A549 (cell line): ENCODE results near the gene ADAMTS12. TPM values are rescaled to one million over a fixed set of nuclear protein-coding genes. Genes with fewer than 3 reads are reported as not detected.

Experiments used
- ATAC-seq, 2 experiments: fragments of 200-7000 bp in 1 of 2; fragments of >200 bp in 1 of 2; cut with Nextera tagmentation in 1 of 2; cut with Tn5 transposase in 1 of 2; 3 replicates each; pipeline versions ENCODE4 v1.8.0 to v1.9.1; 2018 to 2020; ENCODE audit warnings: mild to moderate bottlenecking in 1 of 2, moderate library complexity in 1 of 2
- CTCF ChIA-PET: fragments of 300-600 bp; sonication (Branson Sonifier 250); formaldehyde crosslinking; extraction: SDS; loops from one replicate; lab custom pipeline; 2021; ENCODE audit warnings: antibody characterized with exemption, inconsistent platforms; lab: Yijun Ruan, JAX
- POLR2A ChIA-PET: fragments of 350-600 bp; formaldehyde crosslinking; extraction: SDS; loops from one replicate; lab custom pipeline; 2021; ENCODE audit warnings: antibody characterized with exemption, inconsistent platforms; lab: Yijun Ruan, JAX
- DNase-seq, 2 experiments: peaks; one replicate each; pipeline versions ENCODE4 v3.0.0 to v3.0.0-alpha.2; 2011 to 2016; ENCODE audit warnings: low read depth in 1 of 2, low spot score in 1 of 2
- FAIRE-seq: peaks from 2 replicates; lab custom pipeline; 2011; peaks lifted over from hg19 to GRCh38; lab: Jason Lieb, UNC
- H3K27ac ChIP-seq, 2 experiments: fragments of >200 bp; sonication (Bioruptor Twin); formaldehyde crosslinking; 3 replicates each; pipeline ENCODE4 v1.5.1; 2016 to 2017
- H3K4me1 ChIP-seq: fragments of >200 bp; sonication (Bioruptor Twin); formaldehyde crosslinking; 3 replicates; pipeline ENCODE4 v1.6.1; 2016
- H3K4me2 ChIP-seq: fragments of >200 bp; sonication (Bioruptor Twin); formaldehyde crosslinking; 3 replicates; pipeline ENCODE4 v1.6.1; 2016
- H3K4me3 ChIP-seq: fragments of >200 bp; sonication (Bioruptor Twin); formaldehyde crosslinking; 3 replicates; pipeline ENCODE4 v1.5.1; 2016
- H3K9me3 ChIP-seq: fragments of >200 bp; sonication (Bioruptor Twin); formaldehyde crosslinking; 3 replicates; pipeline ENCODE4 v1.6.1; 2016
- ATOH8 ChIP-seq: fragments of 250-450 bp; sonication (Bioruptor Pico); IDR thresholded peaks from 2 replicates; pipeline ENCODE4 v1.5.0; 2020; ENCODE audit warnings: low read depth, mild to moderate bottlenecking, moderate library complexity
- BHLHE40 ChIP-seq: IDR thresholded peaks from 2 replicates; pipeline ENCODE4 v1.6.1; 2012; ENCODE audit warnings: low read depth, low read length, inconsistent platforms
- CBX2 ChIP-seq: fragments of 200-600 bp; sonication (generic); IDR thresholded peaks from 2 replicates; pipeline ENCODE4 v1.6.1; 2016; ENCODE audit warnings: low read depth, mild to moderate bottlenecking, borderline replicate concordance
- CBX8 ChIP-seq: fragments of 200-600 bp; sonication (generic); IDR thresholded peaks from 2 replicates; pipeline ENCODE4 v1.6.1; 2016
- CEBPB ChIP-seq, 2 experiments: fragments of >200 bp in 1 of 2; sonication (Bioruptor Twin) in 1 of 2; formaldehyde crosslinking in 1 of 2; IDR thresholded peaks; 2 replicates each; pipeline ENCODE4 v1.6.1; 2012 to 2016
- CHD2 ChIP-seq: fragments of 150-350 bp; IDR thresholded peaks from 2 replicates; pipeline ENCODE4 v1.6.1; 2014; ENCODE audit warnings: low read length; ENCODE audit not compliant: partially characterized antibody
- EHF ChIP-seq: fragments of 250-450 bp; sonication (Bioruptor Pico); IDR thresholded peaks from 2 replicates; pipeline ENCODE4 v1.5.0; 2020; ENCODE audit warnings: mild to moderate bottlenecking
- ESRRA ChIP-seq: fragments of 150-350 bp; IDR thresholded peaks from 2 replicates; pipeline ENCODE4 v1.6.1; 2014; ENCODE audit warnings: mild to moderate bottlenecking, low read length, borderline replicate concordance
- FOSL2 ChIP-seq, 2 experiments: fragments of 450-650 bp in 1 of 2; fragments of >200 bp in 1 of 2; sonication (Bioruptor Twin) in 1 of 2; formaldehyde crosslinking; IDR thresholded peaks; 2 replicates each; pipeline versions ENCODE4 v1.5.0 to v1.6.1; 2016 to 2020; ENCODE audit warnings: mild to moderate bottlenecking in 1 of 2, moderate library complexity in 1 of 2
- FOXS1 ChIP-seq: fragments of 250-450 bp; sonication (Bioruptor Pico); IDR thresholded peaks from 2 replicates; pipeline ENCODE4 v1.5.0; 2020; ENCODE audit warnings: mild to moderate bottlenecking, moderate library complexity
- HDAC2 ChIP-seq: fragments of 200-600 bp; sonication (generic); IDR thresholded peaks from 2 replicates; pipeline ENCODE4 v1.6.1; 2016
- JUN ChIP-seq, 2 experiments: fragments of >200 bp; sonication (Bioruptor Twin); formaldehyde crosslinking; IDR thresholded peaks; 2 replicates in 1 of 2; 3 replicates in 1 of 2; pipeline ENCODE4 v1.6.1; 2016 to 2017
- KDM1A ChIP-seq: fragments of 200-600 bp; sonication (generic); IDR thresholded peaks from 2 replicates; pipeline ENCODE4 v1.6.1; 2016; ENCODE audit warnings: low read depth, mild to moderate bottlenecking
- MAFK ChIP-seq: fragments of 450-650 bp; IDR thresholded peaks from 2 replicates; pipeline ENCODE4 v1.6.1; 2014; ENCODE audit not compliant: partially characterized antibody
- MAZ ChIP-seq: fragments of 150-350 bp; IDR thresholded peaks from 2 replicates; pipeline ENCODE4 v1.6.1; 2014; ENCODE audit warnings: antibody characterized with exemption, low read depth, low read length, borderline replicate concordance
- MYC ChIP-seq: IDR thresholded peaks from 2 replicates; pipeline ENCODE4 v1.6.1; 2012; ENCODE audit warnings: mild to moderate bottlenecking, inconsistent platforms, low read length, improper control_type of control experiment, borderline replicate concordance
- NFE2L2 ChIP-seq: fragments of 150-350 bp; conservative IDR thresholded peaks from 2 replicates; pipeline ENCODE4 v1.6.1; 2014; ENCODE audit warnings: low read length
- NR3C1 ChIP-seq: fragments of >200 bp; sonication (Bioruptor Twin); formaldehyde crosslinking; IDR thresholded peaks from 3 replicates; pipeline ENCODE4 v1.6.1; 2017
- RAD21 ChIP-seq, 2 experiments: fragments of >200 bp in 1 of 2; sonication (Bioruptor Twin) in 1 of 2; formaldehyde crosslinking in 1 of 2; IDR thresholded peaks in 1 of 2; conservative IDR thresholded peaks in 1 of 2; 2 replicates in 1 of 2; 3 replicates in 1 of 2; pipeline ENCODE4 v1.6.1; 2012 to 2018; ENCODE audit warnings: inconsistent platforms in 1 of 2
- RARB ChIP-seq: fragments of 250-450 bp; sonication (Bioruptor Pico); IDR thresholded peaks from 2 replicates; pipeline ENCODE4 v1.8.0; 2021; ENCODE audit warnings: mild to moderate bottlenecking, moderate library complexity
- TFCP2L1 ChIP-seq: fragments of 250-450 bp; sonication (Bioruptor Pico); IDR thresholded peaks from 2 replicates; pipeline ENCODE4 v1.5.0; 2021; ENCODE audit warnings: mild to moderate bottlenecking
- ZC3H11A ChIP-seq: fragments of 450-650 bp; IDR thresholded peaks from 2 replicates; pipeline ENCODE4 v1.6.1; 2014; ENCODE audit warnings: antibody characterized with exemption, mild to moderate bottlenecking
- WGBS: methylation state at CpG from one replicate; pipeline ENCODE4 v1.1.6; 2017; ENCODE audit errors: missing lambda C conversion rate; 5-methylcytosine and 5-hydroxymethylcytosine counted together
- polyA plus RNA-seq, 4 experiments: library from polyadenylated mRNA; depleted of rRNA in 3 of 4; stranded (reverse); fragments of >200 nt; fragmentation: RNase III in 1 of 4; extraction: RNeasy Plus Mini Kit Qiagen cat#74134 plus additional on column Dnase treatment in 1 of 4; gene quantifications; 2 replicates in 3 of 4; 3 replicates in 1 of 4; pipeline ENCODE4 v1.2.3, GENCODE V29; 2011 to 2017
- TF ChIP-seq, protein P1 (sequence below): IDR thresholded peaks from 2 replicates; pipeline ENCODE4 v1.6.1; 2012; ENCODE audit warnings: low read depth, borderline replicate concordance
- TF ChIP-seq, protein P2 (sequence below): fragments of >200 bp; sonication (Bioruptor Twin); formaldehyde crosslinking; IDR thresholded peaks from 2 replicates; pipeline ENCODE4 v1.6.1; 2016
- TF ChIP-seq, protein P3 (sequence below): IDR thresholded peaks from 2 replicates; pipeline ENCODE4 v1.6.1; 2012
- TF ChIP-seq, protein P4 (sequence below): fragments of >200 bp; sonication (Bioruptor Twin); formaldehyde crosslinking; IDR thresholded peaks from 3 replicates; pipeline ENCODE4 v1.6.1; 2016
- TF ChIP-seq, protein P5 (sequence below): IDR thresholded peaks from 2 replicates; pipeline ENCODE4 v1.6.1; 2012

The ADAMTS12 gene
- polyA plus RNA-seq, 2 of the 4 experiments (the other 2 are of a cell fraction): 4.8 to 6.8 TPM

DNA sequence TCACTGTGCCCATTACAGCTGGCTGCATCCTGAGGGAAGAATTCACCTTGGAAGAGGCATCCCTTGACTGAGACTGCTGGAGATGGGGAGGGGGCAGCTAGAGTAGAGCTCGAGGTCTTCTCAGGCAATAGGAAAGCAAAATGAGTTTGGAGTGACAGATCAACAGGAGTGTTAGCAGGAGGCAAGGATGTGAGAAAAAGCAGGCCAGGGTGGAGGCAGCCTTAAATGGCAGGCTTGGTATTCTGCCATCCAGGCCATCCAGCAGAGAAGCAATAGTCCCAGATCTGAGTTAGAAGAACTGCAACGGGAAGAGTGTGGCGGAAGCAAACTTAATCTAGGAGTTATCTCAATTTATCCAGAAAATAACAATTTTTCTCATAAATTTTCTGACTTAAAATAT is 6.1 kb downstream of the ADAMTS12 start:
- no peak overlapping the region for H3K4me3 ChIP-seq
- no peak for TF ChIP-seq CHD2
- TF ChIP-seq RAD21 (conservative IDR thresholded peaks at IDR 0.05 in 1 of 2, IDR thresholded peaks at IDR 0.05 in 1 of 2): no peak
- no peak for TF ChIP-seq CBX8
- no peak for TF ChIP-seq KDM1A
- no peak for TF ChIP-seq HDAC2
- TF ChIP-seq NFE2L2: no peak
- TF ChIP-seq, protein P1, sequence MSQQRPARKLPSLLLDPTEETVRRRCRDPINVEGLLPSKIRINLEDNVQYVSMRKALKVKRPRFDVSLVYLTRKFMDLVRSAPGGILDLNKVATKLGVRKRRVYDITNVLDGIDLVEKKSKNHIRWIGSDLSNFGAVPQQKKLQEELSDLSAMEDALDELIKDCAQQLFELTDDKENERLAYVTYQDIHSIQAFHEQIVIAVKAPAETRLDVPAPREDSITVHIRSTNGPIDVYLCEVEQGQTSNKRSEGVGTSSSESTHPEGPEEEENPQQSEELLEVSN: no peak
- no peak for TF ChIP-seq ZC3H11A
- no peak for TF ChIP-seq FOXS1 (CRISPR knock-in tag)
- TF ChIP-seq, all 56 proteins: peak for 0
- Histone ChIP-seq H3K4me1 (peaks cover 7% of the 10 kb centered on the region; the same call in 2 of the 3 replicates), H3K27ac (no peak overlapping the region), H3K9me3 (no peaks in the 10 kb centered on the region), H3K4me2 (no peak overlapping the region)
- POLR2A ChIA-PET: no interaction called here
- no peak for DNase-seq
- WGBS: 84% methylated on average over 3 of the region's 3 CpGs
- CTCF ChIA-PET: interaction anchor here (0.5 to 2.2 kb wide), 2 partner anchors 46 to 49 kb away, joined by 3 to 9 read pairs; no protein-coding TSS in a partner anchor
- no peak for ATAC-seq
- no peak for FAIRE-seq

DNA sequence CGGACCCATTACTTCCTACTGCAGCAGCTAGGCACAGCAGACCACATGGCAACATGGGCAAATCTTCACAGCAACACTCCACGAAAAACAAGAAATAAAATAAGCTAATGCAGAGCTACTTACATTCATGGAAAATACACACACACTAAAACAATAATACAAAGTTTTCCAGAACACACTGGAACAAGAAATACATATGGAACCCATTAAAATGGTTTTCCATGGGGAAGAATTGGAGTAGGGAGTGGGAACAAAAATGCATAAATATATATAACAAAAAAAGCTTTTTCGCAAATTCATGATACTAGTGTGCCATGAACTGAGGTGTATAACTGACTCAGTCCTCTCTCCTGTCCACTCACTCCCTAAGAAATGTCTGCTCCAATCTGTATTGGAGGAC is 8.3 kb downstream of the ADAMTS12 start:
- no peak for FAIRE-seq
- WGBS: 63% methylated on average over 3 of the region's 3 CpGs

GRCh38 chr5:33880319-33880718 is 11.5 kb downstream of the ADAMTS12 start:
- CTCF ChIA-PET: interaction anchor here (2.2 kb wide), 1 partner anchor 55 kb away, joined by 4 read pairs; no protein-coding TSS in a partner anchor
- Histone ChIP-seq H3K27ac (no peak overlapping the region), H3K9me3 (no peaks in the 10 kb centered on the region), H3K4me2 (no peak overlapping the region), H3K4me3 (no peak overlapping the region), H3K4me1 (no peaks in the 10 kb centered on the region)
- ATAC-seq (no peak), FAIRE-seq (no peak), DNase-seq (no peak)
- TF ChIP-seq CBX2: no peak
- no peak for TF ChIP-seq BHLHE40
- no peak for TF ChIP-seq HDAC2
- TF ChIP-seq EHF (CRISPR knock-in tag): no peak
- no peak for TF ChIP-seq ATOH8
- no peak for TF ChIP-seq NR3C1
- TF ChIP-seq, protein P2, sequence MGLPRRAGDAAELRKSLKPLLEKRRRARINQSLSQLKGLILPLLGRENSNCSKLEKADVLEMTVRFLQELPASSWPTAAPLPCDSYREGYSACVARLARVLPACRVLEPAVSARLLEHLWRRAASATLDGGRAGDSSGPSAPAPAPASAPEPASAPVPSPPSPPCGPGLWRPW: no peak
- TF ChIP-seq, protein P3, sequence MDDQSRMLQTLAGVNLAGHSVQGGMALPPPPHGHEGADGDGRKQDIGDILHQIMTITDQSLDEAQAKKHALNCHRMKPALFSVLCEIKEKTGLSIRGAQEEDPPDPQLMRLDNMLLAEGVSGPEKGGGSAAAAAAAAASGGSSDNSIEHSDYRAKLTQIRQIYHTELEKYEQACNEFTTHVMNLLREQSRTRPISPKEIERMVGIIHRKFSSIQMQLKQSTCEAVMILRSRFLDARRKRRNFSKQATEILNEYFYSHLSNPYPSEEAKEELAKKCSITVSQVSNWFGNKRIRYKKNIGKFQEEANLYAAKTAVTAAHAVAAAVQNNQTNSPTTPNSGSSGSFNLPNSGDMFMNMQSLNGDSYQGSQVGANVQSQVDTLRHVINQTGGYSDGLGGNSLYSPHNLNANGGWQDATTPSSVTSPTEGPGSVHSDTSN: no peak
- WGBS: 52% methylated on average over 3 of the region's 3 CpGs
- POLR2A ChIA-PET: no interaction called here

More for the DNA sequence above, 8.3 kb downstream of the ADAMTS12 start:
- ChIA-PET POLR2A (no interaction called here), CTCF (no interaction called here)
- H3K4me2 ChIP-seq: no peak overlapping the region
- no peaks in the 10 kb centered on the region for H3K9me3 ChIP-seq
- DNase-seq (no peak), ATAC-seq (no peak)
- TF ChIP-seq TFCP2L1 (CRISPR knock-in tag) (no peak), ZC3H11A (no peak), CEBPB (IDR thresholded peaks at IDR 0.05) (no peak), ESRRA (no peak), HDAC2 (no peak), FOSL2 (IDR thresholded peaks at IDR 0.05) (no peak), FOSL2 (CRISPR knock-in tag; IDR thresholded peaks at IDR 0.05) (no peak), MYC (no peak), JUN (IDR thresholded peaks at IDR 0.05) (no peak), KDM1A (no peak), MAFK (no peak), RARB (CRISPR knock-in tag) (no peak), MAZ (no peak)
- TF ChIP-seq, protein P4, sequence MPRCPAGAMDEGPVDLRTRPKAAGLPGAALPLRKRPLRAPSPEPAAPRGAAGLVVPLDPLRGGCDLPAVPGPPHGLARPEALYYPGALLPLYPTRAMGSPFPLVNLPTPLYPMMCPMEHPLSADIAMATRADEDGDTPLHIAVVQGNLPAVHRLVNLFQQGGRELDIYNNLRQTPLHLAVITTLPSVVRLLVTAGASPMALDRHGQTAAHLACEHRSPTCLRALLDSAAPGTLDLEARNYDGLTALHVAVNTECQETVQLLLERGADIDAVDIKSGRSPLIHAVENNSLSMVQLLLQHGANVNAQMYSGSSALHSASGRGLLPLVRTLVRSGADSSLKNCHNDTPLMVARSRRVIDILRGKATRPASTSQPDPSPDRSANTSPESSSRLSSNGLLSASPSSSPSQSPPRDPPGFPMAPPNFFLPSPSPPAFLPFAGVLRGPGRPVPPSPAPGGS: no peak
- TF ChIP-seq, protein P2: no peak
- TF ChIP-seq, protein P5, sequence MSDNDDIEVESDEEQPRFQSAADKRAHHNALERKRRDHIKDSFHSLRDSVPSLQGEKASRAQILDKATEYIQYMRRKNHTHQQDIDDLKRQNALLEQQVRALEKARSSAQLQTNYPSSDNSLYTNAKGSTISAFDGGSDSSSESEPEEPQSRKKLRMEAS: no peak
- TF ChIP-seq, protein P3: no peak
- H3K4me3 ChIP-seq: no peak overlapping the region
- no peak overlapping the region for H3K27ac ChIP-seq
- no peaks in the 10 kb centered on the region for H3K4me1 ChIP-seq
